K562 (cell line): ENCODE data around the gene NOS1. TPM values are rescaled to one million over a fixed set of nuclear protein-coding genes. Genes with fewer than 3 reads are reported as not detected.

Experiments used
- ATAC-seq: fragments of 200-7000 bp; cut with Tn5 transposase; 3 replicates; pipeline ENCODE4 v1.9.1; 2020; ENCODE audit warnings: moderate library complexity
- BruUV-seq: library from RNA; stranded (reverse); fragments of 400-500 nt; replicated peaks from 2 replicates; lab custom pipeline; 2021; lab: Mats Ljungman, UMichigan
- CTCF ChIA-PET: fragments of 300-600 bp; formaldehyde crosslinking; extraction: SDS; loops from one replicate; lab custom pipeline; 2021; ENCODE audit warnings: low intra/inter-chr PET ratio; lab: Yijun Ruan, JAX
- POLR2A ChIA-PET: fragments of 300-600, 350-650 bp; sonication (Branson Sonifier 250); formaldehyde crosslinking; extraction: SDS; loops from one replicate; lab custom pipeline; 2021; ENCODE audit warnings: antibody characterized with exemption, inconsistent platforms; lab: Yijun Ruan, JAX
- DNase-seq, 4 experiments: peaks; one replicate each; pipeline versions ENCODE4 v3.0.0 to v3.0.0-alpha.2; 2011 to 2018; ENCODE audit warnings: low spot score in 3 of 4, mixed read lengths in 3 of 4; ENCODE audit errors: extremely low read depth in 1 of 4
- FAIRE-seq: peaks from 2 replicates; lab custom pipeline; 2011; peaks lifted over from hg19 to GRCh38; lab: Jason Lieb, UNC
- H2AFZ ChIP-seq: 2 replicates; pipeline ENCODE4 v1.6.0; 2011; ENCODE audit warnings: low read depth, low read length, control low read depth, inconsistent platforms
- H3K27ac ChIP-seq: fragments of 200-600 bp; 3 replicates; pipeline ENCODE4 v1.8.0; 2011; ENCODE audit warnings: low read depth, mild to moderate bottlenecking, control low read depth, inconsistent platforms, low read length, moderate library complexity, mixed read lengths; ENCODE audit errors: extremely low read depth
- H3K27me3 ChIP-seq, 2 experiments: fragments of 300-600 bp in 1 of 2; 2 replicates in 1 of 2; 3 replicates in 1 of 2; pipeline versions ENCODE4 v1.6.0 to v1.8.0; 2011; ENCODE audit warnings: inconsistent platforms in 2 of 2, low read length in 2 of 2, mild to moderate bottlenecking in 1 of 2, mixed read lengths in 1 of 2, moderate library complexity in 1 of 2; ENCODE audit not compliant: control insufficient read depth in 2 of 2, insufficient read depth in 2 of 2
- H3K36me3 ChIP-seq: fragments of 300-600 bp; 3 replicates; pipeline ENCODE4 v1.8.0; 2011; ENCODE audit warnings: mild to moderate bottlenecking, low read length, inconsistent platforms; ENCODE audit not compliant: control insufficient read depth, insufficient read depth
- H3K4me1 ChIP-seq, 2 experiments: fragments of 200-600 bp in 1 of 2; replicated peaks in 1 of 2; 2 replicates in 1 of 2; 3 replicates in 1 of 2; pipeline versions ENCODE4 v1.5.1 to v1.8.0; 2011; ENCODE audit warnings: inconsistent platforms in 2 of 2, low read length in 2 of 2, mild to moderate bottlenecking in 1 of 2, mixed read lengths in 1 of 2, moderate library complexity in 1 of 2; ENCODE audit not compliant: control insufficient read depth in 2 of 2, insufficient read depth in 2 of 2
- H3K4me2 ChIP-seq: 2 replicates; pipeline ENCODE4 v1.6.1; 2011; ENCODE audit warnings: low read length, control low read depth, inconsistent platforms, mixed read lengths; ENCODE audit not compliant: insufficient read depth
- H3K4me3 ChIP-seq: fragments of 200-600 bp; sonication (generic), shearing (Covaris generic); 2 replicates; pipeline ENCODE4 v1.5.1; 2016; ENCODE audit warnings: control low read depth, inconsistent platforms
- H3K79me2 ChIP-seq: fragments of 200-600 bp; 3 replicates; pipeline ENCODE4 v1.8.0; 2011; ENCODE audit warnings: low read length, inconsistent platforms; ENCODE audit not compliant: control insufficient read depth, insufficient read depth
- H3K9ac ChIP-seq, 2 experiments: 2 replicates each; pipeline versions ENCODE4 v1.6.0 to v1.6.1; 2011; ENCODE audit warnings: low read depth in 2 of 2, low read length in 2 of 2, control low read depth in 1 of 2, inconsistent platforms in 1 of 2, mild to moderate bottlenecking in 1 of 2, mixed read lengths in 1 of 2; ENCODE audit not compliant: insufficient read depth in 1 of 2
- H3K9me1 ChIP-seq: one replicate; pipeline ENCODE4 v1.6.0; 2011; ENCODE audit warnings: inconsistent platforms, mild to moderate bottlenecking, low read length, moderate library complexity; ENCODE audit not compliant: control insufficient read depth, insufficient read depth
- H3K9me3 ChIP-seq: replicated peaks from 2 replicates; pipeline ENCODE4 v1.5.1; 2011; ENCODE audit warnings: low read depth, low read length, inconsistent platforms; ENCODE audit not compliant: control insufficient read depth, insufficient read depth
- H4K20me1 ChIP-seq: replicated peaks from 2 replicates; pipeline ENCODE4 v1.6.1; 2011; ENCODE audit warnings: low read length, inconsistent platforms, mixed read lengths; ENCODE audit not compliant: control insufficient read depth, insufficient read depth
- CHD1 ChIP-seq: fragments of 200-600 bp; sonication (generic); IDR thresholded peaks from one replicate; pipeline ENCODE4 v1.6.1; 2012; ENCODE audit warnings: mild to moderate bottlenecking, moderate library complexity, low read length, inconsistent platforms
- FOXA3 ChIP-seq, 2 experiments: fragments of 450-650 bp in 1 of 2; sonication (generic) in 1 of 2; formaldehyde crosslinking; IDR thresholded peaks in 1 of 2; conservative IDR thresholded peaks in 1 of 2; 2 replicates each; pipeline versions ENCODE4 v1.4.0 to v1.8.0; 2020 to 2022; ENCODE audit warnings: mild to moderate bottlenecking in 2 of 2, missing genetic modification reagents in 1 of 2
- ZFP36 ChIP-seq: fragments of 150-350 bp; IDR thresholded peaks from 2 replicates; pipeline ENCODE4 v1.6.1; 2018; ENCODE audit warnings: low read length, low read depth; ENCODE audit not compliant: partially characterized antibody
- ZNF212 ChIP-seq: fragments of 450-650 bp; formaldehyde crosslinking; IDR thresholded peaks from 2 replicates; pipeline ENCODE4 v1.4.0; 2020; ENCODE audit warnings: mild to moderate bottlenecking
- WGBS: fragments of 100-300 bp; shearing (Covaris generic); methylation state at CpG from one replicate; pipeline ENCODE4 v1.1.6; 2016; ENCODE audit warnings: low coverage, mixed read lengths; ENCODE audit not compliant: insufficient coverage; ENCODE audit errors: missing lambda C conversion rate; 5-methylcytosine and 5-hydroxymethylcytosine counted together
- in situ Hi-C: fragments of 300-500 bp; cut with MboI; formaldehyde crosslinking; loops from 4 replicates; pipeline ENCODE4 v1.15.0; 2018; ENCODE audit warnings: inconsistent platforms, mixed read lengths
- intact Hi-C: fragments of 100-400 bp; cut with micrococcal nuclease; formaldehyde crosslinking; loops from 2 replicates; pipeline ENCODE4 v1.14.2; 2022
- polyA plus RNA-seq, 8 experiments: library from polyadenylated mRNA; depleted of rRNA in 4 of 8; stranded (reverse) in 5 of 8; unstranded in 3 of 8; fragments of >200 nt; fragmentation: Nextera tagmentation in 2 of 8; fragmentation: Illumina TruSeq in 1 of 8; extraction: Ambion mirVana in 2 of 8; extraction: Trizol in 1 of 8; gene quantifications; 2 replicates each; pipeline versions ENCODE4 v1.2.1 to v1.2.3, GENCODE V29; 2011 to 2014; ENCODE audit warnings: inconsistent platforms in 1 of 8, missing spikeins in 1 of 8
- total RNA-seq, 7 experiments: library from RNA; depleted of rRNA in 6 of 7; stranded (reverse); fragments of >200 nt in 6 of 7; fragmentation: Illumina TruSeq in 2 of 7; extraction: Trizol in 2 of 7; gene quantifications; 2 replicates each; pipeline versions ENCODE4 v1.2.1 to v1.2.3, GENCODE V29; 2011 to 2021; ENCODE audit warnings: low replicate concordance in 1 of 7

NOS1 gene
- total and polyA plus RNA-seq, 9 of the 15 experiments (the other 6 are each of a cell fraction or from before 2014, with no cell fraction given), result not detected

GRCh38 chr12:117342682-117343081 is 18.7 kb downstream of the NOS1 start:
- no peak for FAIRE-seq
- peak in 1 of 2 experiments; percentile 64; a peak in 2 of 4 replicates for TF ChIP-seq FOXA3 (CRISPR knock-in tag; conservative IDR thresholded peaks at IDR 0.05 in 1 of 2, IDR thresholded peaks at IDR 0.05 in 1 of 2)
- no peak for TF ChIP-seq CHD1

GRCh38 chr12:117342247-117342646 is 19.2 kb downstream of the NOS1 start:
- in situ Hi-C loops, result no loop called here
- POLR2A ChIA-PET, result no interaction called here
- no peak for ATAC-seq

More at GRCh38 chr12:117342682-117343081, 18.7 kb downstream of the NOS1 start:
- Histone ChIP-seq H3K27me3 (peaks cover 2 to 8% of the 10 kb centered on the region in 2 experiments; a peak in 2 of 5 replicates), H3K9ac (no peak overlapping the region), H4K20me1 (no peaks in the 10 kb centered on the region), H3K4me1 (no peaks in the 10 kb centered on the region), H3K27ac (no peak overlapping the region), H3K79me2 (no peaks in the 10 kb centered on the region), H3K36me3 (no peaks in the 10 kb centered on the region), H2AFZ (no peak overlapping the region), H3K4me2 (no peak overlapping the region), H3K4me3 (no peak overlapping the region), H3K9me1 (no peaks in the 10 kb centered on the region), H3K9me3 (no peaks in the 10 kb centered on the region)
- no peak for DNase-seq
- BruUV-seq, result no TSS peak
- ATAC-seq, result no peak
- WGBS, result 0% methylated on average over 2 of the region's 2 CpGs
- ChIA-PET POLR2A (no interaction called here), CTCF (no interaction called here)
- in situ Hi-C loops, result no loop called here
- intact Hi-C loops, result no loop called here

More at GRCh38 chr12:117342247-117342646, 19.2 kb downstream of the NOS1 start:
- no peaks in the 10 kb centered on the region for H3K79me2 ChIP-seq
- H3K4me1 ChIP-seq, result no peaks in the 10 kb centered on the region
- H3K9me3 ChIP-seq, result no peaks in the 10 kb centered on the region
- no peak overlapping the region for H3K4me2 ChIP-seq
- BruUV-seq, result no TSS peak
- peaks cover 2 to 8% of the 10 kb centered on the region in 2 experiments; a peak in 2 of 5 replicates for H3K27me3 ChIP-seq
- no peaks in the 10 kb centered on the region for H3K36me3 ChIP-seq
- WGBS, result 0% methylated on average over 4 of the region's 4 CpGs
- H3K4me3 ChIP-seq, result no peak overlapping the region
- no peak overlapping the region for H3K9ac ChIP-seq
- no peaks in the 10 kb centered on the region for H4K20me1 ChIP-seq
- no peaks in the 10 kb centered on the region for H3K9me1 ChIP-seq
- DNase-seq, result no peak
- CTCF ChIA-PET, result no interaction called here
- intact Hi-C loops, result no loop called here
- no peak for FAIRE-seq
- H2AFZ ChIP-seq, result no peak overlapping the region
- TF ChIP-seq ZFP36 (peak; percentile 84), ZNF212 (CRISPR knock-in tag) (no peak)
- no peak overlapping the region for H3K27ac ChIP-seq
